Activated B cell treated with CpG ODN at 0.5 μM for 24 hours (primary cell): ENCODE measurements around the gene ESPL1. TPM values are rescaled to one million over a fixed set of nuclear protein-coding genes. Genes with fewer than 3 reads are reported as not detected.

Experiments
- ATAC-seq: fragments of 200-7000 bp; cut with Tn5 transposase; one replicate; pipeline ENCODE4 v1.10.0; 2021; ENCODE audit warnings: low read depth, mild to moderate bottlenecking, moderate library complexity
- CTCF ChIA-PET: fragments of 350-600 bp; sonication (Branson Sonifier 250); formaldehyde crosslinking; loops from one replicate; lab custom pipeline; 2021; ENCODE audit warnings: antibody characterized with exemption; lab: Charles Lee
- POLR2A ChIA-PET: fragments of 350-600 bp; sonication (Branson Sonifier 250); formaldehyde crosslinking; loops from one replicate; lab custom pipeline; 2021; ENCODE audit warnings: antibody characterized with exemption; lab: Charles Lee
- DNase-seq: peaks from one replicate; pipeline ENCODE4 v3.0.0; 2022
- H3K27ac Mint-ChIP-seq: one replicate; pipeline ENCODE4 v1.8.0; 2020; ENCODE audit warnings: mixed read lengths
- H3K27me3 Mint-ChIP-seq: one replicate; pipeline ENCODE4 v1.8.0; 2021; ENCODE audit warnings: mixed read lengths
- H3K36me3 Mint-ChIP-seq: one replicate; pipeline ENCODE4 v1.8.0; 2021; ENCODE audit warnings: low read depth, mixed read lengths
- H3K4me1 Mint-ChIP-seq: one replicate; pipeline ENCODE4 v1.8.0; 2021; ENCODE audit warnings: mixed read lengths
- H3K4me3 Mint-ChIP-seq: one replicate; pipeline ENCODE4 v1.8.0; 2020; ENCODE audit warnings: mild to moderate bottlenecking, mixed read lengths
- H3K9me3 Mint-ChIP-seq: one replicate; pipeline ENCODE4 v1.8.0; 2020; ENCODE audit warnings: mixed read lengths
- intact Hi-C: fragments of 100-400 bp; cut with micrococcal nuclease; formaldehyde crosslinking; loops from one replicate; pipeline ENCODE4 v1.15.1; 2024
- total RNA-seq: library from RNA; stranded (reverse); gene quantifications from 2 replicates; pipeline ENCODE4 v1.2.3, GENCODE V29; 2022
- TF ChIP-seq, protein P1 (sequence below): fragments of 200-600 bp; IDR thresholded peaks from one replicate; pipeline ENCODE4 v1.8.0; 2022; ENCODE audit warnings: antibody characterized with exemption, mild to moderate bottlenecking

Gene ESPL1
- total RNA-seq, 1 donor from 2014 or later, result 8.2 TPM

DNA sequence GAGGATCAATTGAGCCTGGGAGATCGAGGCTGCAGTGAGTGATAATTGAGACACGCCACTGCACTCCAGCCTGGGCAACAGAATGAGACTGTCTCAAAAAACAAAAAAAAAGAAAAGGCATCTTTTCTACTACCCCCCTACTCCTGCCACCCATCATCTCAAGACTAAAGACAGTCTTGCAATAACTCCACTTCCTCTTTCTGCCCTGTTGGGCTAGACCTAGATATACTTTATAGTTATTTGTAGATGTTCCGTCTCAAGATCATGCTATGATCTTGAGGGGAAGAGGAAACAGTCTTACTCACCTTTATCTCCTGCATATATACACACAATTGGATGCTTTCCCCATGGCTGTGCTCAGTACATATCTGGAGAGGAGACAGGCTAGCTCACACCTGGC, 12.1 kb upstream of the ESPL1 start:
- Mint-ChIP-seq H3K36me3 (peaks cover 18% of the 10 kb centered on the region), H3K4me3 (peak overlapping the region; percentile 67), H3K27ac (peak overlapping the region; percentile 91), H3K4me1 (peaks cover 68% of the 10 kb centered on the region), H3K9me3 (no peaks in the 10 kb centered on the region), H3K27me3 (no peaks in the 10 kb centered on the region)
- intact Hi-C loops, result loop anchor here (1.0 to 2.0 kb wide), 6 partner anchors 12 to 75 kb away; partner anchors contain the start of genes AAAS, CSAD, ESPL1 and PFDN5
- peak; percentile 77 for ATAC-seq
- no peak for DNase-seq
- ChIA-PET POLR2A (interaction anchor here (0.6 to 5.6 kb wide), 4 partner anchors 12 to 217 kb away, joined by 3 to 39 read pairs (median 6); partner anchors contain the start of gene ESPL1), CTCF (interaction anchor here (1.3 to 2.2 kb wide), 2 partner anchors 11 to 42 kb away, joined by 3 to 9 read pairs; partner anchors contain the start of gene ESPL1)
- TF ChIP-seq, protein P1, sequence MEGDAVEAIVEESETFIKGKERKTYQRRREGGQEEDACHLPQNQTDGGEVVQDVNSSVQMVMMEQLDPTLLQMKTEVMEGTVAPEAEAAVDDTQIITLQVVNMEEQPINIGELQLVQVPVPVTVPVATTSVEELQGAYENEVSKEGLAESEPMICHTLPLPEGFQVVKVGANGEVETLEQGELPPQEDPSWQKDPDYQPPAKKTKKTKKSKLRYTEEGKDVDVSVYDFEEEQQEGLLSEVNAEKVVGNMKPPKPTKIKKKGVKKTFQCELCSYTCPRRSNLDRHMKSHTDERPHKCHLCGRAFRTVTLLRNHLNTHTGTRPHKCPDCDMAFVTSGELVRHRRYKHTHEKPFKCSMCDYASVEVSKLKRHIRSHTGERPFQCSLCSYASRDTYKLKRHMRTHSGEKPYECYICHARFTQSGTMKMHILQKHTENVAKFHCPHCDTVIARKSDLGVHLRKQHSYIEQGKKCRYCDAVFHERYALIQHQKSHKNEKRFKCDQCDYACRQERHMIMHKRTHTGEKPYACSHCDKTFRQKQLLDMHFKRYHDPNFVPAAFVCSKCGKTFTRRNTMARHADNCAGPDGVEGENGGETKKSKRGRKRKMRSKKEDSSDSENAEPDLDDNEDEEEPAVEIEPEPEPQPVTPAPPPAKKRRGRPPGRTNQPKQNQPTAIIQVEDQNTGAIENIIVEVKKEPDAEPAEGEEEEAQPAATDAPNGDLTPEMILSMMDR, result no peak

DNA sequence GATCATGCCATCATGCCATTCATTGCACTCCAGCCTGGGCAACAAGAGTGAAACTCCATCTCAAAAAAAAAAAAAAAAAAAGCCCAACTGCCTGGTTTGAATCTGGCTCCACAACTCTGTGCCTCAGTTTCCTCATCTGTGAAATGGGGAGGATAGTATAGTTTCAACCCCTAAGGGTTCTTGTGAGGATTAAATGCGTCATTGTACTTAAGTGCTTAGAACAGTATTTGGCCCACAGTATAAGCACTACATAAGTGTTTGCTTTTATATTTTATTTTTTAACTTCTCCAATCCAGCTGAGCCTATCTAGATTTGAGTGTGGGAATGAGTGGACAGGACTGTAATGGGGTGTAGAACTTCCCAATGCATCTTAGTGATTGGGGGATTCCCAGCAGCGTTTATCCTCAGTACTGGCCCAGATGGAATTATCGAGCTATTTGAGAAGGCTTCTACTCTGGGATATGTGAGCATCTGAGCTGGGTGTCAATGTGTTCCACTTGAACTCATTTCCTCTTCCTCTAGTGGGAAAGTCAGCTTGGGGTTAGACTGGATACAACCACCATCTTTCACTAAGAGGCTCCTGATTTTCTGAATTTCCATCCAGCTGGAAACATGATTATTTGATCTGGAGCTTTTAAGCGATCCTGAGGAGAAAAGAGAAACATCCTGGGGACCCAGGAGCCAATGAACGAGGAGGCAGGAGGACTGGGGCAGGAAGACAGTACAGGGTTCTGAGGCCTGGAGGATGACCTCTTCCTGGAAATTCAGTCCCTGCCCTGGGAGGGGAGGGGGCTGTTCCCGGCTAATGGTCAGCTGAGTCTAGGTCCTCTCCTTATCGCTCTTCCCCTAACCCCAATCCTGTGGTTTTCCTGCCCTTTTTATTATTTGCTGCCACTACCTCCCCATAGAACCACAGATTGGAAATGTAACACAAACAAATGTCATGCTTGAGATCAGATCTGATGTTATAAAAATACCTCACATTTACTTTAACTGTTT, 9.3 kb upstream of the ESPL1 start:
- intact Hi-C loops, result no loop called here
- POLR2A ChIA-PET, result interaction anchor here (0.5 to 5.6 kb wide), 2 partner anchors 9 to 24 kb away, joined by 3 to 39 read pairs; partner anchors contain the start of gene ESPL1
- peaks cover 46% of the 10 kb centered on the region for H3K4me1 Mint-ChIP-seq
- no peaks in the 10 kb centered on the region for H3K9me3 Mint-ChIP-seq
- H3K27me3 Mint-ChIP-seq, result no peaks in the 10 kb centered on the region
- ATAC-seq, result no peak
- TF ChIP-seq, protein P1, result no peak
- H3K27ac Mint-ChIP-seq, result peak overlapping the region; percentile 77
- H3K36me3 Mint-ChIP-seq, result peaks cover 11% of the 10 kb centered on the region
- CTCF ChIA-PET, result no interaction called here
- no peak overlapping the region for H3K4me3 Mint-ChIP-seq
- no peak for DNase-seq

DNA sequence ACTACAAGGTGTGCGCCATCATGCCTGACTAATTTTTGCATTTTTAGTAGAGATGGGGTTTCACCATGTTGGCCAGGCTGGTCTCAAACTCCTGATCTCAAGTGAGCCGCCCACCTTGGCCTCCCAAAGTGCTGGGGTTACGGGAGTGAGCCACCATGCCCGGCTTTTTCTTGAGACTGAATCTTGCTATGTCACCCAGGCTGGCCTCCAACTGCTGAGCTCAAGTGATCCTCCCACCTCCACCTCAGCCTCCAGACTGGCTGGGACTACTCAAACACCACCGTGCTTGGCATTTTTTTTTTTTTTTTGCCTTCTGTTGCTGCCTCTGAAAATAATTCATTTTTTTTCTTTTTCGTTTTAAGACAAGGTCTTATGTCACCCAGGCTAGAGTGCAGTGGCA, 8.2 kb upstream of the ESPL1 start:
- no peak for DNase-seq
- Mint-ChIP-seq H3K4me3 (no peak overlapping the region), H3K4me1 (peaks cover 39% of the 10 kb centered on the region), H3K36me3 (peaks cover 3% of the 10 kb centered on the region), H3K27me3 (no peaks in the 10 kb centered on the region), H3K27ac (no peak overlapping the region), H3K9me3 (no peaks in the 10 kb centered on the region)
- ChIA-PET CTCF (no interaction called here), POLR2A (interaction anchor here (0.7 kb wide), 4 partner anchors 11 to 1870 kb away, joined by 3 to 11 read pairs (median 4); no protein-coding TSS in a partner anchor)
- intact Hi-C loops, result no loop called here
- TF ChIP-seq, protein P1, result no peak
- ATAC-seq, result no peak

DNA sequence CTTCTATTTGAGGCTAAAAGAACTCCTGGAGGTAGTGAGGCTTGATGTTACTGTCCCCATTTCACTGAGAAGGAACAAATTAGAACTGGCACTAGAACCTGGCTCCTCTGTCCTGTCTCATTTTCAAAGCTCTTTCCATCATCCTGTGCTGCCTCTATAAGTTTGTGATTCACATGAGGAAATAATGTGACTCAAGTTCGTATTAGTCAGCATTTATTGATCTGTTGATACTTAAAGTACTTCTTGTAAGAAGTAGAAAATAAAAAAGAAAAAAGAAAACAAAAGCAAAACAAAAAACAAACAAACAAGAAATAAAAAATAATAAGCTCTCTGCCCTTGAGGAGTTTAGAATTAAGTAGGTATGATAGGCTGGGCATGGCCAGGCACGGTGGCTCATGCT, 2.3 kb upstream of the ESPL1 start:
- peaks cover 21% of the 10 kb centered on the region for H3K4me1 Mint-ChIP-seq
- H3K27ac Mint-ChIP-seq, result no peak overlapping the region
- peaks cover 7% of the 10 kb centered on the region for H3K36me3 Mint-ChIP-seq
- intact Hi-C loops, result no loop called here
- ChIA-PET CTCF (interaction anchor here (0.7 to 7.3 kb wide), 2 partner anchors 55 to 129 kb away, joined by 3 to 94 read pairs; no protein-coding TSS in a partner anchor), POLR2A (interaction anchor here (0.6 to 4.2 kb wide), 3 partner anchors 33 to 52 kb away, joined by 3 to 66 read pairs (median 48); no protein-coding TSS in a partner anchor)
- TF ChIP-seq, protein P1, result no peak
- no peaks in the 10 kb centered on the region for H3K9me3 Mint-ChIP-seq
- H3K27me3 Mint-ChIP-seq, result no peaks in the 10 kb centered on the region
- DNase-seq, result no peak
- H3K4me3 Mint-ChIP-seq, result no peak overlapping the region
- ATAC-seq, result no peak
